Eye (tissue), 1 donor: ENCODE results near the gene PHAF1.

Experiments used
- DNase-seq: peaks from one replicate; pipeline ENCODE4 v3.0.0-alpha.2; 2015

The PHAF1 gene

DNA sequence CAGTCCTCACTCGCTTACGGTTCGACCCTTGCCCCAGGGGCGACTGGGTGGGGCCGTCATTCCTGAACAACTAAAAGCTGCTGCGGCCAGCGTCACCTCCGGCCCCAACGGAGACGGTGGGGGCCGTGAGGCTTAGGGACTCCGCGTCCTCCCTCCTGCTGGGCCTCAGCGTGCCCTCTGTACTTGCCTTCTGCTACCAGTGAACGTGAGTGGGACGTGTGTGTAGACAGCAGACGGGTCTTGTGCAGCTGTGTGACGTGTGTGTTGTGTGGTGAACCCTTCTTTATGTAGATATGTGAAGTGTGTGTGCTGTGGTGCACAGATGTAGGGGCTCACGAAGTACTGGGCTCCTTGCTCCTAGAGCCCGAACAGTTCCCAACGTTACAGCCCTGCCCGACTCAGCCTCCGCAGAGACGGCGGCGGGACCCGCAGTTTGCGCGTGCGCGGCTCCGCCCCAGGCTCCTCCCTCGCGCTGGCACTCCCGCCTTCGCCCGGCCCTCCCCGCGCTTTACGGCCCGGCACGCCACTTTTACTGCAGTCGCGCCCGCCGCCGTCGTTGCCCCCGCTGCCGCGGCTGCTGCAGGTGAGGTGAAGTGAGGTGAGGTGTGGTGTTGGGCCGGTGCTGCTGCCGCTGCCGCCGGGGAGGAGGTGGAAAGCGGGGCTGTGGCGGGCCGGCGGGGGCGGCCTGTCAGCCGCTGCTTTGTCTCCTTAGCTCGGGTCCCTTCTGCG is at the start of gene PHAF1:
Gene PHAF1 (plus strand): TSS at position 535 of the 729 bp plus-strand sequence. CDS start 235 bp downstream, outside the sequence.
- DNase-seq: peak; percentile 98

DNA sequence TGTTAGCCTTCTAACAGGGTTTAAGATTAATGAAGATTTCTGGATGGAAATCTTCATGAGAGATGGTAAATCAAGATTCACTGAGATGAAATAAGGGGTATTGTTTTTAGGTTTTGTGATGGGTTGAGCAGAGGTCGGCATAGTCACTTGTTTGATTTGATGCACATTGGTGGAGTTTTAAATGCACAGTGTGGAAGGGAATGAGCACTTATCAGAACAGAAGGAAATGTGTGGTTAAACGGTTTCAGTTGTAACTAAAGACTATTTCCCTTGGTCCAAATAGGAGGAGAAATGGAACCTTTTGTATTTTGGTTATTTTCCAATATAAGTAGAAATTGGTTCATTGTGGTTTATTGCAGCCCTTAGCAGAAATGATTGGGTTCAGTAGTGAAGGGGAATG is 46.7 kb upstream of the PHAF1 start:
- no peak for DNase-seq

DNA sequence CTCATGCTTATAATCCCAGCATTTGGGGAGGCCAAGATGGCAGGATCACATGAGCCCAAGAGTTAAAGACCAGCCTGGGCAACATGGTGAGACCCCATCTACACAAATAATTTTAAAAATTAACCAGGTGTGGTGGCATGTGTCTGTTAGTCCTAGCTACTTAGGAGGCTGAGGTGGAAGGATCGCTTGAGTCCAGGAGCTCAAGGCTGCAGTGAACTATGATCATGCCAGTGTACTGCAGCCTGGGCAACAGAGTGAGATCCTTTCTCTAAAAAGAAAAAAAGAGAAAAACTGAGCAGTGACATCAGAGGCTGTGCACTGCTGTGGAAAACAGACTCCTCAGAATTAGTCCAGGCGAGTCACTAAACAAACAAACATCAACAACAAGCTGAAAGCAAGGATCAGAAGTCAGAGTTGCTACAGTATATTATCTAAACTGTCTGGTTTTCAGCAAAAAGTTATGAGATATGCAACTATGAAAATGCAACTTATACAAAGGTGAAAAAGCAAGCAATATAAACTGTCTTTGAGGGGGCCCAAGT is 41.5 kb upstream of the PHAF1 start:
- no peak for DNase-seq

GRCh38 chr16:67071476-67072048 is 38.2 kb upstream of the PHAF1 start:
- no peak for DNase-seq

GRCh38 chr16:67075331-67075730 is 34.4 kb upstream of the PHAF1 start:
- no peak for DNase-seq

DNA sequence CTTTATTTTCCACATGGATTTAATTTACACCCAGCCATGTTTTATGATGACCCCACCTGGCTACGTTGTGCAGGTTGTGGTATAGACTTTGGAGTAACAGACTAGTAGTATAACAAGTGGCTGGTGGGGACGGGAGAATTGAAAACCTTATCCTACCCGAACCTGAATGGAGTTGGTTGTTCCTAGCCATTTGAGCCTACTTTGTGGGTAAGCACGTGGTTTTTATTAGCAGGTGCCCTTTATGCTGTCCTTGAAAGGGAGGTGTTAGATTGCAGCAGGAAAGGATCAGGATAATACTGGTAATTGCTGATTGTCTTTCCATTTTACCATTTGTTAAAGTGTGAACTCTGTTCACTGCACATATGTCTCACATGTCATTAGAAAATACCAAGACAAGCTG is 31.9 kb upstream of the PHAF1 start:
- DNase-seq: no peak

GRCh38 chr16:67082100-67082499 is 27.6 kb upstream of the PHAF1 start:
- DNase-seq: no peak

GRCh38 chr16:67082891-67083290 is 26.9 kb upstream of the PHAF1 start:
- DNase-seq: no peak

DNA sequence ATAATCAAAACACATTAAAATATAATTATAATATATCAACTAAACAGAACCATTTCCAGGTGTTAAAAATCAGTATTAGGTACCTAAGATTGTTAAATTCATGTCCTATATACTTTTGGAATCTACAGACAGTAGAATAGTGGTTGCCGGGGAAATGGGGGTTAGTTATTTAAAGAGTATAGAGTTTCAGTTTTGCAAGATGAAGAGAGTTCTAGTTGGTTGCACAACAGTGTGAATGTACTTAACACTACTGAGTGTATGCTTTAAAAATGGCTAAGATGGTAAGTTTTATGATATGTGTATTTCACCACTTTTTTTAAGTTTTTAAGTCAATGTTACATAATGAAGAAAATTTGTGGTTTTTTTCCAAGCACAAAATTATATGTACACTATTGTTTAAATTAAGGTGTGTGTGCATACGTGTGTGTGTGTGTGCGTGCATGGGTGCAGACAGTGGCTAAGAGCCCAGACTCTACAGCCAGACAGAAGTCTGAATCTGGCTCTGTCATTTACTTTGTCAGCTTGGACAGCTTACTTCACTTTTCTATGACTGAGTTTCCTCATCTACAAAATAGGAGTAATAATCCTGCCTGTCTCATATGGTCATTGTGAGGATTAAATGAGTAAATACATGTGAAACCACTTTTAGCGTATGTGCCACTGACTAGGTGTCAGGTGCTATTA is 25.3 kb upstream of the PHAF1 start:
- DNase-seq: no peak

DNA sequence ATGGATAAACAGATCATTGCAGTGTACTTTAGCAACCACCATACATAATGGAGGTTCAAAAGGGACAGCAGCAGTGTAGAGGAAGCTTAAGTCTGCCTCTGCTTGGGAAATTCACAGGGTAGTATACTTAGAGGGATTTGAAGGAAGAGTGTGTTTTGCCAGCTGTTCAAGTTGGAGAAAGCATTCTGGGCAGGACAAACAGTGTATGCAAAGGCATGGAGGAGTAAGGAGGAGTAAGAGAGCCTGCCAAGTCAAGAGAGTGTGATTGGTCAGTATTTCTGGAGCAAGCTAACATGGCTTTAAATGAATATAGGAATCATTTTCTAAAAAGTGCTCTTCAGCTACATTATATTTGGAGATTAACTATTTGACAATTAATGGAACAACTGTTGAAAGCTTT is 22.9 kb upstream of the PHAF1 start:
- no peak for DNase-seq

- no peak for DNase-seq
Observed at GRCh38 chr16:67087291-67087690, 22.4 kb upstream of the PHAF1 start.

DNA sequence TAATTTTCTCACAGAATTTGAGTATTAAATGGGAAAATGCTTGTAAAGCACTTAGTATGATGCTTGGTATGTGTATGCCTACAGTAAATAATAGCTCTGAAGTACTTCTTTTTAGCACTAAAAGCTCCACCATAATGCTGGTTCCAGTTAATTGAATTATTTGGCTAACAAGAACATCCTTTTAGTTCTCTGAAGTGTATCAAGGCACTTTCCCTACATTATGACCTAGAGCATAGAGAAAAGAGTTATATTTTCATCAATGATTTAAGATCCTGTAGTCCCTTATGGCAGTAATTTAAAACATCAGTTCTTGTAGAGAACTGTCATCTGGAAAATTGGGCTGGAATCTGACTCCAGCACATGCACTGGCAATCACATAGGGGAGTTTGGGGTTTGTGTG is 21.9 kb upstream of the PHAF1 start:
- DNase-seq: peak; percentile 26

DNA sequence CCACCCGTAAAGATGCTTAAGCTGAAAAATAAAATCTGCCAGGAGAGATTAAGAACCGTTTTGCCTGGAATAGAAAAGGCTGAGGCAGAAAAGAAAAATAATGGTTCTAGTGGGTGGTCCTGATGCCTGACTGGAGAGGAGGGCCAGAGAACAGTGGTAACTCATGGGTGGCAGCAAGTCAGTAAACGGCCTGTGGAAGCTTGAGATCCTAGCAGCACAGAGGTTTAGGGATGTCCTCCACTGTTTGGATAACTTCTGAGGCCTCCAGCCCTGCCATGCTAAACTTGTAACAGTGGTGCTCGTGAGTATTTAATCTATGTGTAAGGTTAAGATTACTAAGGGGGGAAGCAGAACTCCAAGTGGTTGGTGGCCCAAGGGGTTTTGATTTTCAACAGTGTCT is 21.2 kb upstream of the PHAF1 start:
- peak; percentile 30 for DNase-seq

- DNase-seq: no peak
Observed at GRCh38 chr16:67089101-67089500, 20.6 kb upstream of the PHAF1 start.

DNA sequence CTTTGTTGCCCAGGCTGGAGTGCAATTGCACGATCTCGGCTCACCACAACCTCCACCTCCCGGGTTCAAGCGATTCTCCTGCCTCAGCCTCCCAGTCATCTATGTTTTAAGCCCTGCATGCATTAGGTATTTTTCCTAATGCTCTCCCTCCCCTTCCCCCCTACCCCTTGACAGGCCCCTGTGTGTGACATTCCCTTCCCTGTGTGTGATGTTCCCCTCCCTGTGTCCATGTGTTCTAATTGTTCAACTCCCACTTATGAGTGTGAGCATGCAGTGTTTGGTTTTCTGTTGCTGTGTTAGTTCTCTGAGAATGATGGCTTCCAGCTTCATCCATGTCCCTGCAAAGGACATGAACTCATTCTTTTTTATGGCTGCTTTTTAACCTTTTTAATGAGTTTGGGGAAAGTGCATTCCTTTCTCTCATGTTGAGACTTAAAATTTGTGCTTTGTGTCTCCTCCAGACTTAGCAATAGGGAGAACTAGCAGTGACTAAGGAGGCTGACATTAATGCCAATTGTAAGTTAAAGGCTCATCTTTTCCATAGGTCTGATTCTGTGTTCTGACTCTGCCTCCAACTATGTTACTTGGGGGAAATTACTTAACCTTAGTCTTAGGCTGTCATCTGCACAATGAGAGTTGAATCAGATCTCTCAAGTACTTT is 17.7 kb upstream of the PHAF1 start:
- no peak for DNase-seq

GRCh38 chr16:67093098-67093726 is 16.5 kb upstream of the PHAF1 start:
- no peak for DNase-seq

DNA sequence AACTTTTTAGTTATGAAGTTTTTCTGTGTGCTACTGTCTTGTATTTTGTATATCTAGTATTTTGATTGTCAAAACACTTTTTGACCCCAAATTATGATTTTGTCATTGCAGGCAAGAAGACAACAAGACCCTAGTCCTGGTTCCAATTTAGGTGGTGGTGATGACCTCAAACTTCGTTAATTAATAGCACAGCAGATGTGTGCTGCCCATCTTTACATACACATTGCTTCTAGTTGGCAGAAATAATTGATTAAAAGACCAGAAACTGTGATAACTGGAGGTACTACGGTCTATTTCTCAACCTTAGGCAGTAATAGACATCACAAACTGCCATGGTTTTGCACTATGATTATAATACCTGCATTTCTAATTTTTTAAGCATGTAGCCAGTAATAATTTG is 11.1 kb upstream of the PHAF1 start:
- DNase-seq: no peak

DNA sequence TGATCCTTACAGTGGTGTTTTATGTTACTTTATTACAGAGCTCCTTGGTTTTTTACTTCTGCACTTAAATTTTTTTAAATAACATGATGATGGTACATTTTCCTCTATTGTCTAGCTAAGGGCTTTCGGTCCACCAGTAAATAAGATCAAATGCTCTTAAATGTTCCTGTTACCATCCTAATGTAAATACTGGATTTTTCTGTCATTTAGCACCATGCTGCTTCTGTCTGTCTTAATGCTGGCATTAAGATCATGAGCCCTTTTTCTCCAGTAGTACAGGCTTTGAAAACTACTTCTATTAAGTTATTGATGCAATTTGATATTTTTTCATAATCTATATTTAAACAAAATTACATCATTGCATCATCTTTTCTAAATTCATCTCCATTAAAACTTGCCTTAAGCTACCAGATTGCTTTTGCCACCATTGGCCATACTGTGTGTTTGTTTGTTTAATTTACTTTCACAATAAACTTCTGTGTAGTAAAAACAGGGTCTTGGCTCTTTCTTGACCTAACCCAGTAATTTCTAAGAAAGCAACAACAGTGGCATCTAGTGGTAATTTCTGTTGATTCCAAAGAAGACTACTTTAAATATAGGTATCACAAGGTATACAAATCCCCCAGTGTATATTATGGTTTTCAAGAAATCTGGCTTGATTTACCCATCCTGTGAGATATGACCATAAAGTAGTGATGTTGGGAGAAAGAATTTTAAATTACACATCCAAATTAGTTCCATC is 9.0 kb upstream of the PHAF1 start:
- peak; percentile 48 for DNase-seq

- DNase-seq: no peak
Observed at GRCh38 chr16:67101311-67102082, 8.2 kb upstream of the PHAF1 start.

DNA sequence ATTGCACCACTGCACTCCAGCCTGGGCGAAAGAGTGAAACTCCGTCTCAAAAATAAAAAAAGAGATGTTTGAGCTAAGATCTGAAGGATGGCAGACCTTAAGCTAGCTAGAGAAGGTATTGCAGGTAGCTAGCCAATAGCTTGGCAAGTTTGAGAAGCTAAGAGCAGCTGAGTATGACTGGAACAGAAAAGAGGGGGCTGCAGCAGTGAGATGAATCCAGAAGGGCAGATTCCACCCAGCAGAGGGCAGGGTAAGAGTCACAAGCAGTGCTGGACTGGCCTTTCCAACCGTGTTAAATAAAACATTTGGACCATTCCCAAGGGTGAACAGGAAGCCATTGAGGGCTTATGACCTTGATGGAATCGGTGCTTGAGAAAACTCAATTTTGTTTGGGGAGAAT is 5.7 kb upstream of the PHAF1 start:
- peak; percentile 51 for DNase-seq

GRCh38 chr16:67104845-67105244 is 4.9 kb upstream of the PHAF1 start:
- no peak for DNase-seq
